T-helper 1 cell treated with Interleukin-12 subunit alpha and Interleukin-12 subunit beta and Interleukin-4 antibody, amounts not matched to agents 30 ng/mL and 1 ng/mL, for 36 hours (primary cell): ENCODE measurements around the gene ANO2. TPM values are rescaled to one million over a fixed set of nuclear protein-coding genes. Genes with fewer than 3 reads are reported as not detected.

ENCODE experiments used
- intact Hi-C: fragments of 100-400 bp; cut with micrococcal nuclease; formaldehyde crosslinking; loops from one replicate; pipeline ENCODE4 v1.15.1; 2024
- total RNA-seq: library from RNA; stranded (reverse); gene quantifications from 2 replicates; pipeline ENCODE4 v1.2.3, GENCODE V29; 2022

ANO2 gene
- total RNA-seq, 1 donor from 2014 or later, result not detected

DNA sequence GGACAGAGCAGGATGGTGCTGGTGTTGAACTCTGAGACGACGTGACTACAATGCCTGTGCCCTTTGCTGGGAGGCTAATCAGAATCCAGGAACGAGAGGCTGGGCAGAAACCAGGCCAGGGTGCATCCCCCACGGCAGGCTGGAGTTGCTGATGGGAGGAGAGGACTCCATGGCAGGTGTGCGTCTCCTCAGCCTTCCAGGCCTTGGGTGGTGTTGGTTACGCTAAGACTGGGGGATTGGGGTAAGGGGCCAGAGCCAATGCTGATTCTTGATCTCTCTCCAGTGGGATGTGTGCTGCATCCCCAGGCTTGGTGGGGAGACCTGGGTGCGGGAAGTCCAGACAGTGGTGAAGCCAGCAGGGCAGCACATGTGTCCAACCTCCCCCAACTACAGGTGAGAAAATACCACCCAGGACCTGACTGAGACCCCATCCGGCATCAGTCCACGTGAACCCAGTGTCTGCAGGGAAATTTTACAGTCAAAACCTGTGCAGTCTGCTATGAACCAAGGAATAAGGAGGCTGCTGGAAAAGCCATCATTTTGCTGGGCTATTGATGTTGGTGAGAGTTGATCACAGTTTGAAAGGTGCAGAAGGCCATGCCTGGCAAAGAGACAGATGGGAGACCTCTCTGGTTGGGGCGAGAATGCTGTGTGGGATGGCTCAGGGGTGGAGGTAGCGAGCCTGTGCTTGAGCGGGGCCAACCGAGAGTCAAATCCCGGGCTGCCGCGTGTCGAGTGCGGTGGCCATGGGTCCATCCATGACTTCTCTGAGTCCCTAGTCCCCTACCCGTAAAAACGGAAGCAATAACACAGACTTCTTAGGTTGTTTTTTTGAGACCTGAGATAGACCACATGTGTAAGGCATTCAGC, 423.4 kb downstream of the ANO2 start:
- intact Hi-C loops, result no loop called here

DNA sequence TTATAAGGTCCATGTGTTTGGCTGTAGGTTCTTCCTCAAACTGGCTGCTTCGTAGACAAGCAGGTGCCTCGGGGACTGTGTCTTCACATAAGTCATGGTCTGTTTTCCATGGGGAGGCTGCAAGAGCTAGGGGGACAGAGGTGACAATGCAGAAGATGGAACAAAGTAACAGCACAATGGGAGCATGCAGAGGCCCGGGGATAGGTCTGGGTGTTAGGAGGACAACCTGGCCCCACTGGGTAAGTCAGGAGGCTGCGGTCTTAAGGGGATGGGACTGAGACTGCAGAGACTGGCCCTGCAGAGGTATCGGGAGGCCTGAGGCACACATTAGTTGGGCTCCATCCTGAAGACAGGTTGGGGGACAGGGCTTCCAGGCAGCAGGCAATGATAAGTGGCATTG, 424.2 kb downstream of the ANO2 start:
- intact Hi-C loops, result no loop called here

DNA sequence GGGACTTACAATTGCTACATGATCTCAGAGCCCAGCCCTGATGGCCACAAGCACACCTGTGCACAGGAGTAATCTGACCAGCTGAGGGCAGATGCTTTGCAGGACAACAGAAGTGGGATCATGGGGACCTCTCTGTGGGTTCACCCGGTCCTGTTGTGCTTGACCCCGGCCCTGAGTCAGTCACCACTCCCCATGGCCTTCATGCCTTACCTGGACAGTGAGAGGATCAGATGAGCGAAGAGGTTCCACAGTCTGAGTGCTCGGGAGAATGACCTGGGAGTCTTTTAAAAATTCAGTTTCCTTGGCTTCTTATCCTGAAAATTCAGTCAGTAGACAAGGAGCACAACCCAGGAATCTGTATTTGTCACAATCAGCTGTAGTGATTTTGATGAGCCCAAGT, 425.0 kb downstream of the ANO2 start:
- intact Hi-C loops, result no loop called here

DNA sequence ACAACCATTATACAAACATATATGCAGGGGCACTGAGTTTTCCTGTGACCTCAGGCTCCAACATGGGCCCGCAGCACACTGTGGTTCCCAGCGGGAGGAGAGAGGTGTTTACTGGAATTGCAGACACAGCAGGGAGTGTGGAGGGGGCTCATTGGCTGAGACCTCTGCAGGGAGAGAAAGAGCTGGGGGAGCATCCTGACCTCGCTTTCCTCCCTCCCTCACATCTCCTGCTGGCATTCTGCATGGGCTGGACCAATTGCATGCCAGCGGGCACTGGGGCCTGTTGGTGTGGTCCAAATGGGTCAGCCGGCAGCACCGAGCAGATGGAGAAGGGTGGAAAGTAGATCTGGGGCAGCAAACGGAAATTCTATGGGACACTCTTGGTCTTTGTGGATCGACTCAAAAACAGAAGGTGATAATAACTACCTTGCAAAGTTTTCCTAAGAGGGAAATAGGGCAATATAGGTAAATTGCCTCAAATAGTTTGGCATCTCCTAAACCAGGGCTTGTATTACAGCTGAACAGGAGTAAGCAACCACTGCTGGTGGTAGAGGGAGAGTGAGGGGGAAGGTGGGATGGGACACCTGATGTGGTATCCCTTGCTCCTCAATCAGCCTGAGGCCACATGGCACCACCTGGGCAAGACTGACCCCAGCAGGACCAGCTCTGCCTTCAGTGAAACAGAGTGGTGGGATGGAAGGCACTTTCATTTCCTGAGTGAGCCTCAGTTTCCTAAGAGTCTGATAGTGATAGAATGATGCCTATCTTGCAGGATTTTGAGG, 426.3 kb downstream of the ANO2 start:
- intact Hi-C loops, result no loop called here

DNA sequence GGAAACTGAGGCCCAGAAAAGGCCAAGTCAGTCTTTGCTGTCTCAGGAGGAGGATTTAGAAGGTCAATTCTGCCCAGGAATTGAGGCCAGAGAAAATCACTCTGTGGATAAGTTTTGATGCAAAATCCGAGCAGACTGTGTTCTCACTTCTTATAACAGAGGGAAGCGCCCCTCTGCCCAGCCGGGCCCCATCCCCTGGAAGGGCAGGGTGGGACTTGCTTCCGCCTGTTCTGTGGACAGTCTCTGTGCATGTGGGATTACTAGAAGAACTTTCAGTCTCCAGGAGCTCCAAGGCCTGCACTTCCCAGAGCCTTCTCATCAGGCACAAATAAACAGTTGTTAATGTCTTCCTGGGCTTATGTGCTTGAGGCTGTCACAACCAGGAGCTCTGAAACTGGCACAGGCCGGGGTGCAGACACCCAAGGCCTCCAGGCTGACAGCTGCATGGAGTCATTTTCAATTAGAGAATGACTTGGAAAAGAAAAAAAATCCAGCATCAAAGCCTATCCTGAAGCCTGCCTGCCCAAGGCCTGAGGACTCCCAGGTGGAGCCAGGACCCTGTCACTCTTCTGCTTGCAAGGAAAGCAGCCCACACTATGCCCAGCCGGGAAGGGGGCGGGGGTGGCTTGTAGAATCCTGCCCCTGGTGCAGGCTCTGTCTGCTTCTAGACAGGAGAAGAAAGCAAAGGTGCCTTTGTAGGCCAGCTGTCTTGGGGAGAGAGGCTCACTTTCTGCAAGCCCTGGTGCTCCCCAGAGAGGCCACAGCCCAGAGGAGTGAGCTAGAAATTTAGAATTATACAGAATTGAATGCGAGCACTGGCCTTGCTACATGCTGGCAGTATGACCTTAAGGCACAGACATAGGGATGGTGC, 428.5 kb downstream of the ANO2 start:
- intact Hi-C loops, result no loop called here

DNA sequence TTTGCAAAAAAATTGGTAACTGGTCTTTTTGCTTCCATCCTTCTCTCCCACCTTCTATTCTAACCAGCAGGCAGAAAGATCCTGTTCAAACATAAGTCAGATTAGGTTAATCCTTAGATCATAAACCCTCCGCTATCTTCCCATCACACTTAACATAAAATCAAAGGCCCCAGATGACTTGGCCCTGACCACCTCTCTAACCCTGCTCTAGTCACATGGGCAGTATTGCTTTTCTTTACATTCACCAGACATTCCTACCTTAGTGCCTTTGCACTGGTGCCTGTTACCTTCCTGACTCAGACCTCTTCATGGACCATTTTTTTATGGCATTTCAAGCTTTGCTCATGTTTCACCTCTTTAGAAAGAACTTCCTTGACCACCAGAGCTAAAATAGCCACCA, 429.6 kb downstream of the ANO2 start:
- intact Hi-C loops, result no loop called here

DNA sequence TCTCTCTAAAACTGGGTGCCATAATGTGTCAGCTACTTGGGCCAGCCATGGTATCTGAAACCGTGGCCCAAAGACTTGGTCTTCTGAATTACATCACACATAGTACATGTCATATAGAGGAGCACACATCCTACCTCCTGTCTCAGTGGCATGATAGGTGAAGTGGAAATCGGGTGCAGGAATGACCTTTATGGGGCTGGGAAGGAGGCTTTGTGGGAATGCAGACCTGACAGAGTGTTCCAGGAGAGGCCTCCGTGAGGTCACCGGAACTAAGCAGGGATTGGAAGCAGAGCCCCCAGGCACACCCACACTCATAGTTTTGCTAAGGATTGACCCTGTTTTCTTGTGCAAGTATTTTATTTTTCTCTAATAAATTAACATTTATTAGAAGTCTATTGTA, 430.5 kb downstream of the ANO2 start:
- intact Hi-C loops, result no loop called here

DNA sequence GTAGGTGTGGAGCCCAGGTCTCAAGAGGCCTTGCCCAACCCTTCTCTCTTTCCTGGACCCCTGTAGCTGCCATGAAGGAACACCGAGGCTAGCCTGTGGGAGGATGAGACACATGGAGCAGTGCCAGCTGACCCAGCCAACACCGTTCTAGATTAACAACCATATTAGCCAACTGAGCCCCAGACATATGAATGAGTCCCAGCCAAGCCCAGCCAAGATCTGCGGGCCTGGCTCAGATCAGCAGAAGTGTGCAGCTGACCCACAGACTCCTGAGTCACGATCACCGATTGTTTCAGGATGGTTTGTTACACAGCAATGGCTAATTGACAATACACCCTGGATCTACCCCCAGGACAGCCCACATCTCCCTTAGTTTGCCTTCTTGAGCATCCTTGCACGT, 431.0 kb downstream of the ANO2 start:
- intact Hi-C loops, result no loop called here

DNA sequence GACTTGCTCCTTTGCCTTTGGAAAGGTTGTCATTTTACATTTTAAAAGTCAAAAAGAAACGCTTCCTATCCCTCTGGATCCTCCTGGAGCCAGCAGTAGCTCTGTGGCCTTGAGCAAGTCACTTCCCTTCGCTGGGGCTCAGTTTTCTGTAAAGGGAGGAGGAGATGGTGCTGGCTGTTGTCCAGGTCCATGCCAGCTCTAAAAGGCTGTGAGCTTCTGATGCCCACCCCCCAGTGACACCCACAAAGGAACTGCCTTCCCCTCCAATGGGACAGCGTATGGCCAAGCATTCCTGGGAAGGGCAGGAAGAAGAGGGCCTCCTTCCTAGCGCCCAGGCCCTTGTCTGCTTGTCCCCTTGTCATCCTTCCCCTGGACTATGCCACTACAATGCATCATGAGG, 431.7 kb downstream of the ANO2 start:
- intact Hi-C loops, result no loop called here

Other genes with a start within 250 kb of the ANO2 start
- gene VWF, start 179.4 kb upstream of the ANO2 start, total RNA-seq, result not detected in 2 replicates